GM23248 (cell line): ENCODE results near the gene PSMB7. TPM values are rescaled to one million over a fixed set of nuclear protein-coding genes. Genes with fewer than 3 reads are reported as not detected.

ENCODE experiments used
- DNase-seq: peaks from one replicate; pipeline ENCODE4 v3.0.0-alpha.2; 2015
- H2AFZ ChIP-seq: fragments of 200-600 bp; sonication (generic); 2 replicates; pipeline ENCODE4 v1.6.1; 2016; ENCODE audit warnings: antibody characterized with exemption
- H3F3A ChIP-seq: fragments of 200-600 bp; sonication (generic); 2 replicates; pipeline ENCODE4 v1.6.1; 2016; ENCODE audit warnings: mild to moderate bottlenecking, antibody characterized with exemption, mixed run types; ENCODE audit not compliant: insufficient read depth
- H3K27ac ChIP-seq: fragments of 200-600 bp; sonication (generic); 2 replicates; pipeline ENCODE4 v1.5.1; 2016; ENCODE audit warnings: mild to moderate bottlenecking
- H3K27me3 ChIP-seq: fragments of 200-600 bp; sonication (generic); replicated peaks from 2 replicates; pipeline ENCODE4 v1.6.1; 2016; ENCODE audit warnings: mild to moderate bottlenecking; ENCODE audit not compliant: insufficient read depth
- H3K36me3 ChIP-seq: fragments of 200-600 bp; sonication (generic); 2 replicates; pipeline ENCODE4 v1.6.1; 2016; ENCODE audit warnings: low read depth, mild to moderate bottlenecking
- H3K4me1 ChIP-seq: fragments of 200-600 bp; sonication (generic); 2 replicates; pipeline ENCODE4 v1.6.1; 2016; ENCODE audit warnings: mild to moderate bottlenecking; ENCODE audit not compliant: insufficient read depth
- H3K4me2 ChIP-seq: fragments of 200-600 bp; sonication (generic); one replicate; pipeline ENCODE4 v1.6.1; 2016; ENCODE audit warnings: mild to moderate bottlenecking; ENCODE audit not compliant: unreplicated experiment
- H3K4me3 ChIP-seq: fragments of 200-600 bp; sonication (generic); 2 replicates; pipeline ENCODE4 v1.5.1; 2016; ENCODE audit warnings: mild to moderate bottlenecking
- H3K79me2 ChIP-seq: fragments of 200-600 bp; sonication (generic); 2 replicates; pipeline ENCODE4 v1.6.1; 2016; ENCODE audit warnings: mild to moderate bottlenecking; ENCODE audit not compliant: insufficient read depth
- H3K9ac ChIP-seq: fragments of 200-600 bp; sonication (generic); 2 replicates; pipeline ENCODE4 v1.6.1; 2016; ENCODE audit warnings: mild to moderate bottlenecking
- H3K9me2 ChIP-seq: fragments of 200-600 bp; sonication (generic); 2 replicates; pipeline ENCODE4 v1.6.1; 2016; ENCODE audit warnings: mixed run types, mild to moderate bottlenecking, moderate library complexity; ENCODE audit not compliant: insufficient read depth
- H3K9me3 ChIP-seq: fragments of 200-600 bp; sonication (generic); one replicate; pipeline ENCODE4 v1.6.1; 2017; ENCODE audit warnings: low read depth
- H4K20me1 ChIP-seq: fragments of 200-600 bp; sonication (generic); 2 replicates; pipeline ENCODE4 v1.6.0; 2016; ENCODE audit not compliant: insufficient read depth
- EZH2 ChIP-seq: fragments of 200-600 bp; sonication (generic); IDR thresholded peaks from 2 replicates; pipeline ENCODE4 v1.6.1; 2018; ENCODE audit warnings: antibody characterized with exemption, mild to moderate bottlenecking; ENCODE audit not compliant: insufficient read depth, poor library complexity, severe bottlenecking
- EZH2phosphoT487 ChIP-seq: fragments of 200-600 bp; sonication (generic); IDR thresholded peaks from 2 replicates; pipeline ENCODE4 v1.6.1; 2018; ENCODE audit warnings: antibody characterized with exemption, moderate library complexity, mild to moderate bottlenecking, low read depth; ENCODE audit not compliant: insufficient read depth
- WGBS, 2 experiments: methylation state at CpG; one replicate each; pipeline ENCODE4 v1.1.6; 2015 to 2017; ENCODE audit warnings: low lambda C conversion rate in 2 of 2, low coverage in 1 of 2; ENCODE audit errors: missing lambda C conversion rate in 2 of 2; 5-methylcytosine and 5-hydroxymethylcytosine counted together
- in situ Hi-C: fragments of 300-500 bp; cut with MboI; formaldehyde crosslinking; loops from 2 replicates; pipeline ENCODE4 v1.15.0; 2020
- polyA plus RNA-seq: library from polyadenylated mRNA; unstranded; fragments of >200 nt; fragmentation: Nextera tagmentation; extraction: Ambion mirVana; gene quantifications from 2 replicates; pipeline ENCODE4 v1.2.1, GENCODE V29; 2016
- total RNA-seq: library from RNA; depleted of rRNA; stranded (reverse); fragments of >200 nt; shearing (Covaris generic); gene quantifications from 2 replicates; pipeline ENCODE4 v1.2.3, GENCODE V29; 2014

Gene PSMB7
- total and polyA plus RNA-seq, 2 experiments from 2014 or later = 202 to 245 TPM

GRCh38 chr9:124332361-124333202 lies 82.7 kb downstream of the PSMB7 start:
- no peaks in the 10 kb centered on the region for H3K9me2 ChIP-seq
- in situ Hi-C loops = no loop called here
- no peaks in the 10 kb centered on the region for H3K79me2 ChIP-seq
- no peaks in the 10 kb centered on the region for H3K27me3 ChIP-seq
- H3K36me3 ChIP-seq = peaks cover 33% of the 10 kb centered on the region
- WGBS, 2 experiments = 75 to 79% methylated on average over 27 to 28 of the region's 28 CpGs
- no peak for TF ChIP-seq EZH2phosphoT487
- no peak for TF ChIP-seq EZH2
- no peaks in the 10 kb centered on the region; the same call in 1 of the 2 replicates for H3F3A ChIP-seq
- H3K9ac ChIP-seq = no peak overlapping the region
- H2AFZ ChIP-seq = no peak overlapping the region
- DNase-seq = no peak
- H4K20me1 ChIP-seq = no peaks in the 10 kb centered on the region
- H3K27ac ChIP-seq = no peak overlapping the region
- no peaks in the 10 kb centered on the region for H3K4me1 ChIP-seq
- H3K9me3 ChIP-seq = no peaks in the 10 kb centered on the region
- H3K4me3 ChIP-seq = no peak overlapping the region
- H3K4me2 ChIP-seq = no peak overlapping the region

DNA sequence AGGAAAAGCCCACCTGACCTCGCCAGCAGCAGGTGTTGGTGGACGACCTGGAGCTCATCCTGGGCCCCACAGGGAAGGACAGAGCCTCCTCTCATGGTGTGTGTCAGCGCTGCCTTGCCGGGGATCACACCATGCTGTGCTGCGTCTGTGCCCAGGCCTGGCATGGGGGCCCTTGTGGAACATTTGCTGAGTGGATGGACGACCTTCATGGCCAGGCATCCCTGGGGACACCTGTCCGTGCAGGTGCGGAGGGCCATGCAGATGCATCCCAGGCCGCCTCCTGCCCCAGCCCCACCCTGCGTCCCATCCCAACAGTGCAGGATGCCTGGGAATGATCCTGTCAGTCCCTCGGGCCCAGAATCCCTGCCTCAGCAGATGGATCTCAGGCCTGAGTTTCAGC lies 83.7 kb downstream of the PSMB7 start:
- DNase-seq = no peak
- Histone ChIP-seq H3K9me2 (no peaks in the 10 kb centered on the region), H3K36me3 (peaks cover 33% of the 10 kb centered on the region; the same call in 1 of the 2 replicates), H3K4me1 (no peaks in the 10 kb centered on the region), H2AFZ (no peak overlapping the region), H3K9me3 (no peaks in the 10 kb centered on the region), H3K4me3 (no peak overlapping the region), H3K9ac (no peak overlapping the region), H3K79me2 (no peaks in the 10 kb centered on the region), H3F3A (no peaks in the 10 kb centered on the region; the same call in 1 of the 2 replicates), H3K27me3 (no peaks in the 10 kb centered on the region), H4K20me1 (no peaks in the 10 kb centered on the region), H3K27ac (no peak overlapping the region), H3K4me2 (no peak overlapping the region)
- TF ChIP-seq EZH2 (no peak), EZH2phosphoT487 (no peak)
- in situ Hi-C loops = no loop called here
- 88 to 92% methylated on average over 10 of the region's 11 CpGs for WGBS, 2 experiments

DNA sequence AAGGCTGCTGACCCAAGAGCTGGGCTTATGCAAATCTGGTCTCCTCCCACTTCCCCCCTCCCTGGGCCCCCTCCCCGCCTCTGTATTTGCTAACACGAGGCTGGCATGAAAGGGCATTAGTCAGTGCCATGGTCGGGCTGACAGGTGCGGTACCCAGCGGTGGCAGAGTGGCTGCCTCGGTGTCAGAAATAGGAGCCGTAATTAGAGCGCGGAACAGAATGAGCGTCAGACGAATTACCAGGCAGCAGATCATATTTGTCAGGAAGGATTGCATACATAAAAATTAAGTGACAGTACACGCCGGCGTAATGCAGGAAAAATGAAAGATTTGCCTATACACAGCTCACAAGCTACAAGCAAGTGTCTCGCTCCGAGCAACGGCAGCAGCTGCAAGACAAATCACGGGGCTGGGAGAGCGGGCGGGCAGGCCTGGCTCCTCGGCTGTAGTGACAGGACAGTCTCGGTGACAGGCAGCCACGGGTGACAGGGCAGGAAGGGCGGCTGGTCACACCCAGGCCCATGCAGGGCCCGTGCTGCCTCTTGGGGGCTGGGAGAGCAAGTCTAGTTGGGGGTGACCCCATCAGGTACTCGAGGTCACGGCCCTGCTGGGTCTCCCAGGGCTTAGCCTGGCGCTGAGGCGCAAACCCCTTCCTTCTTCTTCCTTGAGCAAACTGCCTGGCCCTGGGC lies 85.1 kb downstream of the PSMB7 start:
- Histone ChIP-seq H3K9me2 (no peaks in the 10 kb centered on the region), H3K36me3 (peaks cover 31% of the 10 kb centered on the region; the same call in 1 of the 2 replicates), H3F3A (no peaks in the 10 kb centered on the region; the same call in 1 of the 2 replicates), H3K4me1 (no peaks in the 10 kb centered on the region), H3K9me3 (no peaks in the 10 kb centered on the region), H3K27ac (no peak overlapping the region), H3K79me2 (no peaks in the 10 kb centered on the region), H3K27me3 (no peaks in the 10 kb centered on the region), H3K9ac (no peak overlapping the region), H3K4me3 (no peak overlapping the region), H4K20me1 (no peaks in the 10 kb centered on the region), H2AFZ (no peak overlapping the region), H3K4me2 (no peak overlapping the region)
- 90 to 93% methylated on average over 28 to 29 of the region's 29 CpGs for WGBS, 2 experiments
- in situ Hi-C loops = no loop called here
- no peak for DNase-seq
- no peak for TF ChIP-seq EZH2phosphoT487
- TF ChIP-seq EZH2 = no peak

DNA sequence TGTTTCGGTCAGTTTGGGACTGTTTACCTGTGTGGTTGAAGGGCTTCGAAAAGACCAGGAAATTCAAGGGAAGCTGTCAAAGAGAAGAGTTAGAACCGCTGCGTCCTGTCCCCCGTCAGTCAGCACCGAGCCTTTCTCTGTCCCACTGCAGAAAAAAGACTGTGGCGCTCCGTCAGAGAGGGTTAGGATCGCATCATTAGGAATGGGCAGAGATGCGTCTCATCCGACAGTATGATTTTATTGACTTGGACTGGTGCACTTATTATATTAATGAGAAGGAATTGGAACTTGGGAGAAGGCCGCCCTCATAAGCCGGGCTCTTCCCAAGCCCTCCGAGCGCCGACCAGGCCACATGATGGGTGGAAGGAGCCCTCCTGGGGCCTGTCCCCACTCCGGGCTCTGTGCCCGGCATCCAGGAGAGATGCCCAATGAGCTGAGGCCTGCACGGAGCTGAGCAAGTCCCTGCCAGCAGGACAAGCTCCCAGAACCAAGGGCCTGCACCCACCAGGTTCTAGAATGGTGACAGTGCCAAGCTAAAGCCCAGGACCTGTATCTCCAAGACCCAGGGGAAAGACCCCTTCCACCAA lies 85.9 kb downstream of the PSMB7 start:
- no peaks in the 10 kb centered on the region for H3K9me2 ChIP-seq
- no peaks in the 10 kb centered on the region for H3K79me2 ChIP-seq
- H3K27ac ChIP-seq = no peak overlapping the region
- DNase-seq = no peak
- H3K27me3 ChIP-seq = no peaks in the 10 kb centered on the region
- H3K4me1 ChIP-seq = no peaks in the 10 kb centered on the region
- no peak overlapping the region for H3K4me3 ChIP-seq
- H3K4me2 ChIP-seq = no peak overlapping the region
- no peak overlapping the region for H2AFZ ChIP-seq
- peaks cover 28% of the 10 kb centered on the region; the same call in 1 of the 2 replicates for H3K36me3 ChIP-seq
- in situ Hi-C loops = no loop called here
- TF ChIP-seq EZH2phosphoT487 (no peak), EZH2 (no peak)
- H3F3A ChIP-seq = no peaks in the 10 kb centered on the region
- no peaks in the 10 kb centered on the region for H4K20me1 ChIP-seq
- 84 to 86% methylated on average over 19 of the region's 19 CpGs for WGBS, 2 experiments
- no peaks in the 10 kb centered on the region for H3K9me3 ChIP-seq
- no peak overlapping the region for H3K9ac ChIP-seq
